ENCODE data around the gene SYNPO2.
A peak's percentile ranks its signal among the peaks of the same experiment; 100 is the strongest.

SYNPO2 gene

DNA sequence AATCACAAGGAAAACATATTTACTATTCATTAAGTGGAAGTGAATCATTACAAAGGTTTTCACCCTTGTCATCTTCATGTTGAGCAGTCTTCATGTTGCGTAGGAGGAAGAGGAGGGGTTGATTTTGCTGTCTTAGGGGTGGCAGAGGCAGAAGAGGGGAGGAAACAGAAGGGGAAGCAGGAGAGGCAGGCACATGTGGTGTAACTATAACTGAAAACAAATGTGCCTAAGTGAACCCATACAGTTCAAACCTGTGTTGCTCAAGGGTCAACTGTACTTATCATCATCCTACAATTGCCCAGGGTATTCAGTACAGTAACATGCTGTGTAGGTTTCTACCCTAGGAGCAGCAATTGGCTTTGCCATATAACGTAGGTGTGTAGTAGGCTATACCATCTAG lies 47.2 kb downstream of the SYNPO2 start:
- TF ChIP-seq, protein P1, sequence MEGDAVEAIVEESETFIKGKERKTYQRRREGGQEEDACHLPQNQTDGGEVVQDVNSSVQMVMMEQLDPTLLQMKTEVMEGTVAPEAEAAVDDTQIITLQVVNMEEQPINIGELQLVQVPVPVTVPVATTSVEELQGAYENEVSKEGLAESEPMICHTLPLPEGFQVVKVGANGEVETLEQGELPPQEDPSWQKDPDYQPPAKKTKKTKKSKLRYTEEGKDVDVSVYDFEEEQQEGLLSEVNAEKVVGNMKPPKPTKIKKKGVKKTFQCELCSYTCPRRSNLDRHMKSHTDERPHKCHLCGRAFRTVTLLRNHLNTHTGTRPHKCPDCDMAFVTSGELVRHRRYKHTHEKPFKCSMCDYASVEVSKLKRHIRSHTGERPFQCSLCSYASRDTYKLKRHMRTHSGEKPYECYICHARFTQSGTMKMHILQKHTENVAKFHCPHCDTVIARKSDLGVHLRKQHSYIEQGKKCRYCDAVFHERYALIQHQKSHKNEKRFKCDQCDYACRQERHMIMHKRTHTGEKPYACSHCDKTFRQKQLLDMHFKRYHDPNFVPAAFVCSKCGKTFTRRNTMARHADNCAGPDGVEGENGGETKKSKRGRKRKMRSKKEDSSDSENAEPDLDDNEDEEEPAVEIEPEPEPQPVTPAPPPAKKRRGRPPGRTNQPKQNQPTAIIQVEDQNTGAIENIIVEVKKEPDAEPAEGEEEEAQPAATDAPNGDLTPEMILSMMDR (conservative IDR thresholded peaks at IDR 0.05; ENCODE audit: control insufficient read depth, insufficient read depth, low read depth, low read length) = no peak
- peak; percentile 12 for DNase-seq (ENCODE audit: low read depth)
- H3K4me3 ChIP-seq (ENCODE audit: control insufficient read depth, low read depth, low read length) = no peak overlapping the region

DNA sequence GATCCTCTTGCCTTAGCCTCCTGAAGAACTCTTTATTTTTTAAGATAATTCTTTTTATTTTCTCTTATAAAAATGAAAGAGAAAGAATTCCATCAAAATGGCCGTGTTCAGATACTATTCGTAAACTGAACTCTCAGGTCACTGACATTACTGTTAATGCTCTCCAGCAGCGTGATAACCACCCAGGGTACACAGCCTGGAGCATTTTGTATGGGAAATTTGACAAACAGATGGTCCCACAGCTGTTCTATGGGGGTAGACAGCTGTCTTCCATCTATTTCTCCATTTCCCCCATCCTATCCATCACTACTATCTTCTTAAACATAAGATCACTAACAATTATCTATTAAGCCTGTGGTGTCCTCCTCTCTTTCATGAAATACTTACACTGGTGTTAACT lies 47.8 kb downstream of the SYNPO2 start:
- H3K4me3 ChIP-seq (ENCODE audit: control insufficient read depth, low read depth, low read length) = no peak overlapping the region
- DNase-seq (ENCODE audit: low read depth) = no peak
- TF ChIP-seq, protein P1 (conservative IDR thresholded peaks at IDR 0.05; ENCODE audit: control insufficient read depth, insufficient read depth, low read depth, low read length) = no peak

DNA sequence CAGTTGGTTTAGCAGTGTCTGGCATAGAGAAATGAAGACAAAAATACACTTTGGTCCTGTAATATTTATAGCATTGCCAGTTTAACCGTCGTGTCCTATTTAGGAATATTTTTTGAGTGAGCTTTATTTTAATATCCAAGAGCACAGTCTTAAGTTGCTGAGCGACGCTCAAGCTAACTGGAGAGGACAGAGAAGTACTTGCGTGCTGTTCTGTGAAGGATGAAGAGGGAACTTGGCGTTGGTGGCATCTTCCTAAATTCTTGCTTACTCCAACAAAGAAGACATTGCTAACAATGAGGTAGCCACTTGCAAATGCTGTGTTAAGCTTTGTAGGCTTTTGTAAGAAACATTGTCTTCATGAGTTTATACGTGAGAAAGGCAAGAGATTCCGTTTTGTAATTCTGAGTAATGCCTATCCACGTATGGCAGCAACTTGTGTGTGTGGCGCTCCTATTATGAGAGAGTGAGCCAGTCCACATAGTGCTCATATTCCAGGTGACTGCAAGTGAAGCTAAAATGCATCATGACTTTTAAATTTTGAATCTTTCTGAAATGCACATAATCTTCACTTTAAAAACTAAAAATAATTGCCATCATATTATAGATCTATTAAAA lies 50.6 kb downstream of the SYNPO2 start:
- DNase-seq (ENCODE audit: low read depth) = no peak
- TF ChIP-seq, protein P1 (conservative IDR thresholded peaks at IDR 0.05; ENCODE audit: control insufficient read depth, insufficient read depth, low read depth, low read length) = no peak
- H3K4me3 ChIP-seq (ENCODE audit: control insufficient read depth, low read depth, low read length) = no peak overlapping the region

DNA sequence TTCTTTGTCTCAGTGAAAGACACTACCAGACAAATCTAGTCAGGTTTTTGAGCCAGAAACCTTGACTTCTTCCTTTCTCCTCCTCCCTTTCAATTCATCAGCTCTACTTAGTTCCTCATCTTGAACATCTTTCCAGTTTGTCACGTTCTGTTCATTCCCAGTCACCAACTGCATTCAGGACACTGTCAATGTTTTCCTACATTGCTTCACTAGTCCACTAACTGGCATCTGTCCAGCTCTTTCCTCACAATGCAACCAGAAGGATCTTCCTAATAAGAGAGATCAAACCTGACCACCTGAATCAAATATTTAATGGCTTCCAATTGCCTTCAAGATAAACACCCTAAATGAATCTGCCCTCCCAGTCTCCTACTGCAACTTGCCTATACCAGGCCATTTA lies 52.5 kb downstream of the SYNPO2 start:
- TF ChIP-seq, protein P1 (conservative IDR thresholded peaks at IDR 0.05; ENCODE audit: control insufficient read depth, insufficient read depth, low read depth, low read length) = no peak
- peak; percentile 65 for DNase-seq (ENCODE audit: low read depth)

DNA sequence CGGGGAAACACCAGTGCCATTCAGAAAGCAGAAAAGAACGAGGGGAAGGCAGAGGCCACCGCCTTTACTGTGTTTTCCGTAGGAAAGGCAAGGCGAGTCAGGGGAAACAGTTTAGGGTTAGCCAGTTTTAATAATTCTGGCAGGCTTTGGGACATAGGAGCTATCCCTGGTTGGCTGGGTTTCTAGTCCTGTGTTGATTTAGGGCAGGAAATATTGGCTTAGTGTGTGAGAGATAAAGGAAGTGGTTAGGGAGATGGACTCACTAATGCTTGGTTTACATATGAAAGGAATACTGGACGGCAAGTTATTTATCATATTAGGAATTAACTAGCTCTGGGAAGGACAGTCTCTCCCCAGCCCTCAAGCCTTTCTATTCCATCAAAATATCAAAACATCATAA lies 53.1 kb downstream of the SYNPO2 start:
- peak; percentile 66 for DNase-seq (ENCODE audit: low read depth)
- TF ChIP-seq, protein P1 (conservative IDR thresholded peaks at IDR 0.05; ENCODE audit: control insufficient read depth, insufficient read depth, low read depth, low read length) = no peak
- no peak overlapping the region for H3K4me3 ChIP-seq (ENCODE audit: control insufficient read depth, low read depth, low read length)

More for the DNA sequence above, 52.5 kb downstream of the SYNPO2 start:
- H3K4me3 ChIP-seq (ENCODE audit: control insufficient read depth, low read depth, low read length) = no peak overlapping the region

DNA sequence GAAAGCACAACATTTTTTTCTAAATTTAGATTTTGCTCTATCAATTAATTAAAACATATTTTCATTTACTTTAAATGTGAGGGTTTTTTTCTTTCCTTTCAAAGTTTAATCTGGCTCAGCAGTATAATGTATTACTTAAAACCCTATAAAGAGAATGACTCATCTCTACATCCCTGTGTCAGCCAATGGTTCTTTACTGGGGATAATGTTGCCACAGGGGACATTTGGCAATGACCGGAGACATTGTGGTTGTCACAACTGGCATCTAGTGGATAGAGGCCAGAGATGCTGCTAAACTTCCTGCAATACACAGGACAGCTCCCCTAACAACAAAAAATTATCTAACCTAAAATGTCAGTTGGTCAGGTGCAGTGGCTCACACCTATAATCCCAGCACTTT lies 53.8 kb downstream of the SYNPO2 start:
- peak; percentile 47 for DNase-seq (ENCODE audit: low read depth)
- TF ChIP-seq, protein P1 (conservative IDR thresholded peaks at IDR 0.05; ENCODE audit: control insufficient read depth, insufficient read depth, low read depth, low read length) = no peak
- H3K4me3 ChIP-seq (ENCODE audit: control insufficient read depth, low read depth, low read length) = no peak overlapping the region

DNA sequence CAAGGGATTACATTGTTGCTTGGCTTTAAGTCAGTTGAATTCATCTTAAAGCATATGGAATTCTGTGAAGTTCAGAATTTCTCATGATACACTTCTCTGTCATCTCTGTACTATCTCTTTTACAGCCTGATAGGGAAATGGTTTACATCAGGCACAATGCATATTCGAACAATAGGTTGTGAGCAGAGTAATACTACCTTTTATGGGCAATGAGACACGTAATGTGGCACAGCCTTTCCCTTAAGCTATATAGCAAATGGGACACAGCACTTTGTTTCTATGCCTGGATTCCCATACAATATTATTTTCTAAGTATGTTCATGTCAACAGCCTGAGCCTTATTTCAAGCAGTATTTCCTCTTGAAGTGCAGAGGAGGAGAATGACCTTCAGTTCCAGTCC lies 58.4 kb downstream of the SYNPO2 start:
- no peak for DNase-seq (ENCODE audit: low read depth)
- H3K4me3 ChIP-seq (ENCODE audit: control insufficient read depth, low read depth, low read length) = no peak overlapping the region
- TF ChIP-seq, protein P1 (conservative IDR thresholded peaks at IDR 0.05; ENCODE audit: control insufficient read depth, insufficient read depth, low read depth, low read length) = no peak

All from fibroblast of mammary gland (primary cell).